ACHN (cell line): ENCODE data around the gene STX2.

ENCODE experiments used
- DNase-seq: peaks from one replicate; pipeline ENCODE4 v3.0.0-alpha.2; 2015
- in situ Hi-C: cut with HindIII; loops from 2 replicates; pipeline ENCODE4 v1.10.0; 2017; ENCODE audit warnings: low sequenced_read_pairs, low pct_ligation_motif_present, low pct_unique_long_range_greater_than_20kb

The STX2 gene

GRCh38 chr12:130838284-130838950 is 633 bp downstream of the STX2 start:
- peak; percentile 38 for DNase-seq
- in situ Hi-C loops = no loop called here

GRCh38 chr12:130835436-130835835 is 3.6 kb downstream of the STX2 start:
- DNase-seq = no peak
- in situ Hi-C loops = no loop called here

- DNase-seq = no peak
- in situ Hi-C loops = no loop called here
These were observed 4.0 kb downstream of the STX2 start for GRCh38 chr12:130835011-130835410.

GRCh38 chr12:130832561-130833209 is 6.4 kb downstream of the STX2 start:
- in situ Hi-C loops = no loop called here
- no peak for DNase-seq

- in situ Hi-C loops = no loop called here
- no peak for DNase-seq
These were observed 7.1 kb downstream of the STX2 start for GRCh38 chr12:130831876-130832405.

GRCh38 chr12:130831246-130831645 is 7.8 kb downstream of the STX2 start:
- DNase-seq = no peak
- in situ Hi-C loops = no loop called here

- in situ Hi-C loops = no loop called here
- no peak for DNase-seq
These were observed 8.9 kb downstream of the STX2 start for GRCh38 chr12:130830246-130830551.

GRCh38 chr12:130829391-130830245 is 9.4 kb downstream of the STX2 start:
- DNase-seq = no peak
- in situ Hi-C loops = no loop called here

- DNase-seq = no peak
- in situ Hi-C loops = no loop called here
These were observed 10.2 kb downstream of the STX2 start for GRCh38 chr12:130828895-130829294.

GRCh38 chr12:130827432-130827831 is 11.6 kb downstream of the STX2 start:
- in situ Hi-C loops = no loop called here
- no peak for DNase-seq

- peak; percentile 53 for DNase-seq
- in situ Hi-C loops = no loop called here
These were observed 12.8 kb downstream of the STX2 start for GRCh38 chr12:130826151-130826801.

GRCh38 chr12:130825771-130826150 is 13.3 kb downstream of the STX2 start:
- in situ Hi-C loops = no loop called here
- DNase-seq = no peak

- in situ Hi-C loops = no loop called here
These were observed 19.4 kb downstream of the STX2 start for GRCh38 chr12:130819681-130820080.

GRCh38 chr12:130818635-130819576 is 20.1 kb downstream of the STX2 start:
- in situ Hi-C loops = no loop called here
- DNase-seq = peak; percentile 79

More at GRCh38 chr12:130819681-130820080, 19.4 kb downstream of the STX2 start:
- DNase-seq = no peak

- in situ Hi-C loops = no loop called here
- no peak for DNase-seq
These were observed 20.8 kb downstream of the STX2 start for GRCh38 chr12:130818272-130818634.

- in situ Hi-C loops = no loop called here
- DNase-seq = no peak
These were observed 21.2 kb downstream of the STX2 start for GRCh38 chr12:130817804-130818203.

GRCh38 chr12:130816097-130816496 is 23.0 kb downstream of the STX2 start:
- in situ Hi-C loops = no loop called here

More at GRCh38 chr12:130816097-130816496, 23.0 kb downstream of the STX2 start:
- no peak for DNase-seq
